Loucy (cell line): ENCODE measurements around the gene SLC26A11.

ENCODE experiments used
- EZH2phosphoT487 ChIP-seq: fragments of 200-600 bp; IDR thresholded peaks from 2 replicates; pipeline ENCODE4 v1.6.1; 2018; ENCODE audit warnings: antibody characterized with exemption, mild to moderate bottlenecking, moderate library complexity, borderline replicate concordance
- TF ChIP-seq, protein P1 (sequence below): fragments of 200-600 bp; sonication (generic); conservative IDR thresholded peaks from 2 replicates; pipeline ENCODE4 v1.5.1; 2014; ENCODE audit warnings: mild to moderate bottlenecking, antibody characterized with exemption, low read length

DNA sequence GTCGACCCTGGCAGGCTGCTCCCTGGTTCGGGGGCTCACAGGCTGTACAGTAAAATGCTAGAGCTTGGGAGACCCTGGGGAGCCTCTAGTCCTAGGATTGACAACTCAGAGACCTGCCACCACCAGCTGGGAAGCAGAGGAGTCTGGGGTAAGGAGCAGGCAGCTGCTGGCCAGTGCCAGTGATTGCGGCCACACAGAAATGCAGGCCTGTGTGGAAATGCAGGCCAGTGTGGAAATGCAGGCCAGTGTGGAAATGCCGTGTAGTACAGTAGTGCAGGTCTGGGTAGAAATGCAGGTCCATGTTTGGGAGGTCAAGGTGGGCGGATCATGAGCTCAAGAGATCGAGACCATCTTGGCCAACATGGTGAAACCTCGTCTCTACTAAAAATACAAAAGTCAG lies 23.6 kb upstream of the SLC26A11 start:
- TF ChIP-seq, protein P1, sequence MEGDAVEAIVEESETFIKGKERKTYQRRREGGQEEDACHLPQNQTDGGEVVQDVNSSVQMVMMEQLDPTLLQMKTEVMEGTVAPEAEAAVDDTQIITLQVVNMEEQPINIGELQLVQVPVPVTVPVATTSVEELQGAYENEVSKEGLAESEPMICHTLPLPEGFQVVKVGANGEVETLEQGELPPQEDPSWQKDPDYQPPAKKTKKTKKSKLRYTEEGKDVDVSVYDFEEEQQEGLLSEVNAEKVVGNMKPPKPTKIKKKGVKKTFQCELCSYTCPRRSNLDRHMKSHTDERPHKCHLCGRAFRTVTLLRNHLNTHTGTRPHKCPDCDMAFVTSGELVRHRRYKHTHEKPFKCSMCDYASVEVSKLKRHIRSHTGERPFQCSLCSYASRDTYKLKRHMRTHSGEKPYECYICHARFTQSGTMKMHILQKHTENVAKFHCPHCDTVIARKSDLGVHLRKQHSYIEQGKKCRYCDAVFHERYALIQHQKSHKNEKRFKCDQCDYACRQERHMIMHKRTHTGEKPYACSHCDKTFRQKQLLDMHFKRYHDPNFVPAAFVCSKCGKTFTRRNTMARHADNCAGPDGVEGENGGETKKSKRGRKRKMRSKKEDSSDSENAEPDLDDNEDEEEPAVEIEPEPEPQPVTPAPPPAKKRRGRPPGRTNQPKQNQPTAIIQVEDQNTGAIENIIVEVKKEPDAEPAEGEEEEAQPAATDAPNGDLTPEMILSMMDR: no peak
- no peak for TF ChIP-seq EZH2phosphoT487
